H1 (cell line): ENCODE measurements around the gene SF3A2. TPM values are rescaled to one million over a fixed set of nuclear protein-coding genes. Genes with fewer than 3 reads are reported as not detected.

Experiments used
- CTCF ChIA-PET: fragments of 300-600 bp; sonication (Branson Sonifier 250); formaldehyde crosslinking; loops from one replicate; lab custom pipeline; 2021; ENCODE audit not compliant: partially characterized antibody; lab: Charles Lee
- POLR2A ChIA-PET: fragments of 300-600 bp; sonication (Branson Sonifier 250); formaldehyde crosslinking; loops from one replicate; lab custom pipeline; 2021; ENCODE audit warnings: inconsistent platforms; ENCODE audit not compliant: partially characterized antibody; lab: Charles Lee
- DNase-seq, 2 experiments: peaks; one replicate each; pipeline versions ENCODE4 v3.0.0 to v3.0.0-alpha.2; 2010 to 2022; ENCODE audit warnings: low spot score in 2 of 2, low read depth in 1 of 2, mixed read lengths in 1 of 2
- FAIRE-seq: peaks from 2 replicates; lab custom pipeline; 2011; peaks lifted over from hg19 to GRCh38; lab: Jason Lieb, UNC
- H2AFZ ChIP-seq: 2 replicates; pipeline ENCODE4 v1.8.1; 2012; ENCODE audit warnings: low read length, inconsistent platforms
- H2AK5ac ChIP-seq: 2 replicates; pipeline ENCODE4 v1.6.1; 2013; ENCODE audit warnings: low read depth, low read length
- H2BK120ac ChIP-seq: replicated peaks from 2 replicates; pipeline ENCODE3; 2013; ENCODE audit warnings: low read depth, low read length, inconsistent platforms
- H2BK12ac ChIP-seq: 2 replicates; pipeline ENCODE4 v1.6.1; 2013; ENCODE audit warnings: low read depth, low read length
- H2BK15ac ChIP-seq: 2 replicates; pipeline ENCODE4 v1.6.1; 2013; ENCODE audit warnings: low read length
- H2BK20ac ChIP-seq: 2 replicates; pipeline ENCODE4 v1.6.1; 2013; ENCODE audit warnings: low read length
- H2BK5ac ChIP-seq: 2 replicates; pipeline ENCODE4 v1.6.1; 2013; ENCODE audit warnings: low read depth, low read length
- H3K14ac ChIP-seq: 2 replicates; pipeline ENCODE4 v1.6.1; 2013; ENCODE audit warnings: inconsistent platforms; ENCODE audit not compliant: insufficient read length
- H3K18ac ChIP-seq: 2 replicates; pipeline ENCODE4 v1.6.1; 2013; ENCODE audit warnings: low read length; ENCODE audit errors: extremely low read depth
- H3K23ac ChIP-seq: 2 replicates; pipeline ENCODE4 v1.6.1; 2013; ENCODE audit warnings: inconsistent platforms; ENCODE audit not compliant: insufficient read length
- H3K23me2 ChIP-seq: 2 replicates; pipeline ENCODE4 v1.6.1; 2013; ENCODE audit warnings: low read depth, low read length
- H3K27ac ChIP-seq: 2 replicates; pipeline ENCODE4 v1.6.1; 2011; ENCODE audit warnings: low read depth, low read length, inconsistent platforms
- H3K27me3 ChIP-seq, 4 experiments: replicated peaks in 1 of 4; 1 replicate in 1 of 4; 2 replicates in 3 of 4; pipeline versions ENCODE4 v1.6.1 to v1.8.1; 2011 to 2013; ENCODE audit warnings: low read length in 3 of 4, mild to moderate bottlenecking in 3 of 4, inconsistent platforms in 2 of 4, mixed read lengths in 2 of 4, moderate library complexity in 1 of 4; ENCODE audit not compliant: control insufficient read depth in 3 of 4, insufficient read depth in 3 of 4; ENCODE audit errors: extremely low read depth in 1 of 4
- H3K36me3 ChIP-seq, 4 experiments: 2 replicates each; pipeline versions ENCODE4 v1.6.1 to v1.8.1; 2011 to 2013; ENCODE audit warnings: mild to moderate bottlenecking in 4 of 4, low read length in 3 of 4, moderate library complexity in 2 of 4, control low read depth in 1 of 4, inconsistent platforms in 1 of 4; ENCODE audit not compliant: insufficient read depth in 4 of 4, control insufficient read depth in 2 of 4
- H3K4ac ChIP-seq: replicated peaks from 2 replicates; pipeline ENCODE3; 2013; ENCODE audit warnings: low read length, low read depth, mixed read lengths, inconsistent platforms; ENCODE audit not compliant: insufficient read length
- H3K4me1 ChIP-seq, 4 experiments: replicated peaks in 1 of 4; 1 replicate in 1 of 4; 2 replicates in 3 of 4; pipeline versions ENCODE4 v1.6.1 to v1.8.1; 2011 to 2013; ENCODE audit warnings: low read length in 3 of 4, inconsistent platforms in 2 of 4, mixed read lengths in 1 of 4; ENCODE audit not compliant: insufficient read depth in 4 of 4, control insufficient read depth in 3 of 4
- H3K4me2 ChIP-seq, 2 experiments: 2 replicates each; pipeline versions ENCODE4 v1.6.1 to v1.8.1; 2011 to 2013; ENCODE audit warnings: low read depth in 2 of 2, low read length in 2 of 2, control low read depth in 1 of 2, inconsistent platforms in 1 of 2, mild to moderate bottlenecking in 1 of 2; ENCODE audit not compliant: insufficient read depth in 1 of 2
- H3K4me3 ChIP-seq, 4 experiments: fragments of 200-600, 300-600 bp in 1 of 4; sonication (generic), shearing (Covaris generic), sonication (Bioruptor Twin) in 1 of 4; 2 replicates each; pipeline versions ENCODE4 v1.5.1 to v1.8.1; 2011 to 2016; ENCODE audit warnings: low read length in 4 of 4, low read depth in 3 of 4, control low read depth in 2 of 4, inconsistent platforms in 2 of 4, mild to moderate bottlenecking in 2 of 4, mixed read lengths in 1 of 4, moderate library complexity in 1 of 4; ENCODE audit not compliant: insufficient read depth in 2 of 4; ENCODE audit errors: extremely low read depth in 1 of 4
- H3K56ac ChIP-seq: replicated peaks from 2 replicates; pipeline ENCODE3; 2013; ENCODE audit warnings: low read depth, mild to moderate bottlenecking, mixed read lengths, low read length, inconsistent platforms; ENCODE audit not compliant: insufficient read length
- H3K79me1 ChIP-seq: 2 replicates; pipeline ENCODE4 v1.6.1; 2013; ENCODE audit warnings: low read depth, low read length, control low read depth
- H3K79me2 ChIP-seq, 2 experiments: 2 replicates each; pipeline versions ENCODE4 v1.6.1 to v1.8.1; 2012 to 2013; ENCODE audit warnings: low read length in 2 of 2, mild to moderate bottlenecking in 2 of 2, inconsistent platforms in 1 of 2; ENCODE audit not compliant: insufficient read depth in 2 of 2, control insufficient read depth in 1 of 2
- H3K9ac ChIP-seq, 4 experiments: replicated peaks in 1 of 4; 1 replicate in 1 of 4; 2 replicates in 3 of 4; pipeline versions ENCODE4 v1.6.1 to v1.8.1; 2011 to 2013; ENCODE audit warnings: low read depth in 3 of 4, low read length in 3 of 4, control low read depth in 2 of 4, mild to moderate bottlenecking in 2 of 4, moderate library complexity in 2 of 4, inconsistent platforms in 1 of 4; ENCODE audit errors: extremely low read depth in 1 of 4
- H3K9me3 ChIP-seq, 2 experiments: 2 replicates each; pipeline versions ENCODE4 v1.6.1 to v1.8.1; 2012 to 2013; ENCODE audit warnings: mild to moderate bottlenecking in 2 of 2, moderate library complexity in 2 of 2, control low read depth in 1 of 2, inconsistent platforms in 1 of 2, low read depth in 1 of 2, low read length in 1 of 2, mixed read lengths in 1 of 2; ENCODE audit not compliant: insufficient read depth in 2 of 2
- H4K20me1 ChIP-seq, 2 experiments: replicated peaks in 1 of 2; 2 replicates each; pipeline versions ENCODE3 to v1.8.1; 2011 to 2013; ENCODE audit warnings: inconsistent platforms in 2 of 2, low read length in 2 of 2, mild to moderate bottlenecking in 1 of 2; ENCODE audit not compliant: insufficient read depth in 2 of 2, control insufficient read depth in 1 of 2
- H4K5ac ChIP-seq: 2 replicates; pipeline ENCODE4 v1.6.1; 2013; ENCODE audit warnings: low read length, low read depth, mixed read lengths, inconsistent platforms; ENCODE audit not compliant: insufficient read length
- H4K8ac ChIP-seq: 2 replicates; pipeline ENCODE4 v1.8.0; 2013; ENCODE audit warnings: mild to moderate bottlenecking, moderate library complexity, low read length, inconsistent platforms; ENCODE audit not compliant: insufficient read depth; ENCODE audit errors: extremely low read depth
- H4K91ac ChIP-seq: replicated peaks from 2 replicates; pipeline ENCODE3; 2013; ENCODE audit warnings: low read length, mixed read lengths, inconsistent platforms; ENCODE audit not compliant: insufficient read length
- BACH1 ChIP-seq: IDR thresholded peaks from 2 replicates; pipeline ENCODE4 v1.6.1; 2012; ENCODE audit warnings: low read length, improper control_type of control experiment
- CHD2 ChIP-seq: IDR thresholded peaks from 2 replicates; pipeline ENCODE4 v1.6.1; 2012; ENCODE audit warnings: low read length, improper control_type of control experiment
- HDAC6 ChIP-seq: IDR thresholded peaks from one replicate; pipeline ENCODE4 v1.7.1; 2012; ENCODE audit warnings: low read depth, mild to moderate bottlenecking, inconsistent platforms, low read length, moderate library complexity
- KDM5A ChIP-seq: fragments of 200-600 bp; IDR thresholded peaks from 2 replicates; pipeline ENCODE4 v1.7.1; 2012; ENCODE audit warnings: mild to moderate bottlenecking, low read length, inconsistent platforms, mixed read lengths
- RXRA ChIP-seq: IDR thresholded peaks from 2 replicates; pipeline ENCODE4 v1.6.1; 2011; ENCODE audit warnings: low read depth, mild to moderate bottlenecking, low read length, moderate library complexity; ENCODE audit not compliant: insufficient read depth
- TEAD4 ChIP-seq: IDR thresholded peaks from 2 replicates; pipeline ENCODE4 v1.6.1; 2012; ENCODE audit warnings: low read depth, low read length, inconsistent platforms, mixed read lengths
- ZNF274 ChIP-seq: IDR thresholded peaks from 2 replicates; pipeline ENCODE4 v1.7.0; 2012; ENCODE audit warnings: low read length, borderline replicate concordance; ENCODE audit errors: extremely low read depth
- WGBS, 2 experiments: shearing (Covaris generic) in 1 of 2; methylation state at CpG; one replicate each; pipeline versions ENCODE4 v1.1.6 to v1.1.7; 2013 to 2015; ENCODE audit warnings: low lambda C conversion rate in 2 of 2, mixed read lengths in 2 of 2, inconsistent platforms in 1 of 2, low coverage in 1 of 2, missing lambda C conversion rate in 1 of 2; ENCODE audit not compliant: insufficient replicate concordance in 2 of 2, insufficient coverage in 1 of 2, insufficient read length in 1 of 2; ENCODE audit errors: extremely low coverage in 1 of 2, missing lambda C conversion rate in 1 of 2; 5-methylcytosine and 5-hydroxymethylcytosine counted together
- polyA plus RNA-seq, 7 experiments: library from polyadenylated mRNA; depleted of rRNA in 3 of 7; stranded (reverse) in 5 of 7; unstranded in 2 of 7; fragments of >200 nt in 5 of 7; fragments of 200-250 nt in 2 of 7; gene quantifications; 1 replicate in 5 of 7; 2 replicates in 1 of 7; 4 replicates in 1 of 7; pipeline versions ENCODE4 v1.2.1 to v1.2.3, GENCODE V29; 2011 to 2013; ENCODE audit warnings: missing spikeins in 2 of 7, mixed read lengths in 2 of 7
- total RNA-seq: library from RNA; stranded (reverse); fragmentation: NEBNext Ultra II Directional; extraction: Animal tissue kit (Norgen Biotek cat#: 25700); gene quantifications from 2 replicates; pipeline ENCODE4 v1.2.1, GENCODE V29; 2021

Gene SF3A2
- total and polyA plus RNA-seq, 2 of the 8 experiments (the other 6 are each of a cell fraction or from before 2014, with no cell fraction given) = 15.3 to 146 TPM

- Histone ChIP-seq H3K9ac (no peak overlapping the region), H3K4me2 (no peak overlapping the region), H3K23ac (no peak overlapping the region), H3K79me2 (peaks cover 26 to 51% of the 10 kb centered on the region in 2 experiments), H4K91ac (no peak overlapping the region), H4K8ac (no peak overlapping the region), H3K56ac (no peak overlapping the region), H4K20me1 (peaks cover 35 to 61% of the 10 kb centered on the region in 2 experiments), H3K4ac (no peak overlapping the region), H4K5ac (no peak overlapping the region), H3K79me1 (peaks cover 20% of the 10 kb centered on the region), H3K18ac (no peak overlapping the region), H2BK12ac (no peak overlapping the region), H2AFZ (no peak overlapping the region), H2BK15ac (no peak overlapping the region), H3K4me1 (peaks cover 0 to 12% (median 8%) of the 10 kb centered on the region in 4 experiments; a peak in 5 of 7 replicates), H3K4me3 (no peak overlapping the region), H2BK5ac (no peak overlapping the region), H3K27me3 (no peaks in the 10 kb centered on the region), H3K9me3 (no peaks in the 10 kb centered on the region), H3K23me2 (no peaks in the 10 kb centered on the region; the same call in 1 of the 2 replicates), H3K14ac (no peak overlapping the region), H3K36me3 (peaks cover 28 to 49% (median 45%) of the 10 kb centered on the region in 4 experiments), H3K27ac (no peak overlapping the region; the same call in 1 of the 2 replicates), H2BK120ac (no peak overlapping the region), H2AK5ac (no peak overlapping the region), H2BK20ac (no peak overlapping the region)
- ChIA-PET POLR2A (interaction anchor here (0.8 to 10.3 kb wide), 5 partner anchors 9 to 28 kb away, joined by 3 to 206 read pairs (median 5); partner anchors contain the start of genes AMH and JSRP1), CTCF (interaction anchor here (1.1 to 1.2 kb wide), 3 partner anchors 9 to 70 kb away, joined by 3 to 5 read pairs (median 4); no protein-coding TSS in a partner anchor)
- TF ChIP-seq CHD2 (no peak), HDAC6 (no peak), BACH1 (no peak), KDM5A (no peak), TEAD4 (no peak), ZNF274 (no peak), RXRA (no peak)
- FAIRE-seq = no peak
- DNase-seq = no peak
- 95% methylated on average over 12 of the region's 12 CpGs; no CpG with 5 or more reads in 1 of the 2 experiments for WGBS, 2 experiments
Measured at GRCh38 chr19:2244125-2244411, 7.4 kb downstream of the SF3A2 start.
